T follicular helper cell (primary cell): ENCODE measurements around the gene MRPS11.
"Not testable (repeated sequence)": the region's sequence is repeated elsewhere in the genome, so short reads cannot be mapped to it uniquely, and the experiment has no call there.

ENCODE experiments used
- DNase-seq: peaks from one replicate; pipeline ENCODE4 v3.0.0-alpha.2; 2020; ENCODE audit warnings: low read depth

The MRPS11 gene

GRCh38 chr15:88454867-88455810 lies 12.4 kb upstream of the MRPS11 start:
- peak; percentile 7 for DNase-seq

GRCh38 chr15:88456733-88457132 lies 10.8 kb upstream of the MRPS11 start:
- DNase-seq = no peak

GRCh38 chr15:88463870-88464532 lies 3.5 kb upstream of the MRPS11 start:
- no peak for DNase-seq

- no peak for DNase-seq
Measured at GRCh38 chr15:88465633-88466224, 1.8 kb upstream of the MRPS11 start.

GRCh38 chr15:88467935-88468528 lies 524 bp downstream of the MRPS11 start:
- DNase-seq = no peak

GRCh38 chr15:88468721-88469120 lies 1.2 kb downstream of the MRPS11 start:
- not testable (repeated sequence) for DNase-seq

GRCh38 chr15:88469321-88469720 lies 1.8 kb downstream of the MRPS11 start:
- DNase-seq = no peak

- no peak for DNase-seq
Measured at GRCh38 chr15:88470625-88471372, 3.3 kb downstream of the MRPS11 start.

GRCh38 chr15:88472225-88472624 lies 4.7 kb downstream of the MRPS11 start:
- no peak for DNase-seq

- not testable (repeated sequence) for DNase-seq
Measured at GRCh38 chr15:88473661-88474293, 6.3 kb downstream of the MRPS11 start.

- DNase-seq = no peak
Measured at GRCh38 chr15:88476635-88477060, 9.1 kb downstream of the MRPS11 start.

GRCh38 chr15:88477126-88477525 lies 9.6 kb downstream of the MRPS11 start:
- DNase-seq = no peak

GRCh38 chr15:88477904-88478303 lies 10.4 kb downstream of the MRPS11 start:
- DNase-seq = no peak

GRCh38 chr15:88479169-88479568 lies 11.7 kb downstream of the MRPS11 start:
- no peak for DNase-seq

GRCh38 chr15:88480981-88481380 lies 13.5 kb downstream of the MRPS11 start:
- no peak for DNase-seq

GRCh38 chr15:88482263-88482662 lies 14.8 kb downstream of the MRPS11 start:
- DNase-seq = no peak

- DNase-seq = no peak
Measured at GRCh38 chr15:88484682-88485331, 17.3 kb downstream of the MRPS11 start.

GRCh38 chr15:88487178-88487795 lies 19.8 kb downstream of the MRPS11 start:
- DNase-seq = no peak

GRCh38 chr15:88487796-88488523 lies 20.5 kb downstream of the MRPS11 start:
- no peak for DNase-seq
